GM19395 (cell line): ENCODE measurements around the gene NLGN1.

Source experiments
- ATAC-seq: cut with Tn5 transposase; IDR thresholded peaks from one replicate; pipeline ENCODE4 v1.9.1; 2021; ENCODE audit warnings: mild to moderate bottlenecking, moderate library complexity; ENCODE audit not compliant: unreplicated experiment

NLGN1 gene

DNA sequence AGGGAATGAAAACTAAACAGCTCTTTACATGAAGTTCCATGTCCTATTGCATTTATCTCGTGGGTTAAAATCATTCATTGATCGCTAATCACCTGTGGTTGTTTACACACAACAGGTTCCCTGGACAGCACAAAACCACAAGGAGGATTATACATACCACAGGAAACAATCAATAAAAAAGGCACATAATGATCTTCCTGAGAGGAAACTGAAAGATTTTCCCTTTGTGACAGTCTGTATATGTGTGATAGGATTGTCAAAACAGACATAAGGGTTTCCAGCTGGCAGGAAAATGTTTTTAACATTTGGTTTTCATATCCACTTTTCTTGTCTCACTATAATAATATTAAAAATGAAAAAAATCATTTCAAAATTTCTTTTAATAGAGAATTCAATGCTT lies 541.8 kb downstream of the NLGN1 start:
- no peak for ATAC-seq

DNA sequence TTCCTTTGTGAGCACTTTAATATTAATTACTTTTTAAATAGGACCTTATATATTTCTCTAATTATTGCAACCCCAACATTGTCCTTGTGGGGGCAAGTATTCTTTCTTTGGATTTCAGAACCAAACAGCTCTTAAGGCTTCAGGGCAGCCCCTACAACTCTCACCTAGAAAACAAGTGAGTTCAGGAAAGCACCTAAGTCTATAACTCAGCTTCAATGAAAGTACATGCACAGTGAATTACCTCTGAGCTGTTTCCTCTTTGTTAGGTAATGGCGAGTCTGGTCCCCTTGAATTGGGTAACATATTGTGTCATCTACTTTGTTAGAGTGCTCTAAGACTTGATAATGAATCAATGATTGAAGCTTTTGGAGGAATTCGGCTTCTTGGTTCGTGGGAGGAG lies 545.7 kb downstream of the NLGN1 start:
- ATAC-seq, result no peak

DNA sequence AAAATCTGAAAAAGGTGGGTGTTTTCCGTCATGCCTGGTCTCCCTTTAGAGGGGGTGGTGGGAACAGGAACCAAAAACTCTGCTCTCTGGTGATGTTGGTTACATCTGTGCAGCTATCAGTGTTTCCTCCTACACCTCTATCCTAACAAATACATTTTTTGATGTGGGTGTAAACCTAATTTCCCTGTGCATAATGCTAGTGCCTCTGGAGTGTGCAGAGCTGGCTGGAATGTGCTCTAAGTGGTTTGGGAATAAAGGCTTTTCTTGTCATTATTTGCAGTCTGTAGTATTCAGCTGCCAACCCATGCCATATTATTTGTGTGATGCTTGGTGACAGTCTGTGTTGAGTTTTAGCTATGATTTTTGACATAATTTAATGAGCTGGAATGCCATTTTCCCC lies 547.6 kb downstream of the NLGN1 start:
- no peak for ATAC-seq

- no peak for ATAC-seq
Observed at GRCh38 chr3:173945806-173946205, 548.3 kb downstream of the NLGN1 start.

GRCh38 chr3:173954647-173955046 lies 557.1 kb downstream of the NLGN1 start:
- ATAC-seq, result no peak

DNA sequence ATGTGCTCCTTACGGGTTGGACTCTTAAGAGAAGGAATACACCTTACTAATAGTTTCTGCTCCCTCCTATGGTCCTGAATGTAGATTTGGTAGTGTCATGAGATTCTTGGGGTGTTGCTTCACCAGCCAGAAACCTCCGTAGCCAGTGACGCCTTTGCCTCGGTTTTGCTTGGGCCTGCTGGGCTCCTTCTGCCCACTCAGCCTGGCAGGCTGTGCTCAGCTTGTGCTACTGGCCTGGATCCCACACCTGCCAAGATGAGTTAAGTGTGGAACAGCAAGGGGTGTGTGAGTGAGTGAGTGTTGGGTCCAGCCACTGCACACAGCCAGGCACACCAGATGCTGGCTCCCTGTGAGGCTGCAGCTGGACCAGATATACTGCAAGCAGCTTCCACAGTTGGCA lies 560.1 kb downstream of the NLGN1 start:
- ATAC-seq, result no peak

DNA sequence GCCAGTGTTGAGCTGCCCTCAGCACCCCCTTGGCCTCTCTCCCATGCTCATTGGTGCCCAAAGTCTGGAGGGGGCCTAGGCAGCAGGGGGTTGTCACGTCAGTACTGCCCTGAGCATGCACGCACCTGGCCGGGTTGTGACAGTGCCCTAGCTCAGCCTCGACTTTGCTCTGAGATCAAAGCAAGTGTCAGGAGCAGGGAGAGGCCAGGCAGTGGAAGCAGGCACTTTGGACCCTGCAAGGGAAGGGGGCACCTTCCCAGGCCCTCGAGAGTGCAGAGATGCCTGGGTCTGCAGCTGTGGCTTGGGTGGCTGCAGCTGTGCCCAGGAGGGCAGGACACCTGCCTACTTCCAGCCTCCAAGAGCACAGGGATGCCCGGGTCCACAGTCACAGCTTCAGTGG lies 561.3 kb downstream of the NLGN1 start:
- no peak for ATAC-seq

GRCh38 chr3:173970281-173970680 lies 572.7 kb downstream of the NLGN1 start:
- ATAC-seq, result no peak

DNA sequence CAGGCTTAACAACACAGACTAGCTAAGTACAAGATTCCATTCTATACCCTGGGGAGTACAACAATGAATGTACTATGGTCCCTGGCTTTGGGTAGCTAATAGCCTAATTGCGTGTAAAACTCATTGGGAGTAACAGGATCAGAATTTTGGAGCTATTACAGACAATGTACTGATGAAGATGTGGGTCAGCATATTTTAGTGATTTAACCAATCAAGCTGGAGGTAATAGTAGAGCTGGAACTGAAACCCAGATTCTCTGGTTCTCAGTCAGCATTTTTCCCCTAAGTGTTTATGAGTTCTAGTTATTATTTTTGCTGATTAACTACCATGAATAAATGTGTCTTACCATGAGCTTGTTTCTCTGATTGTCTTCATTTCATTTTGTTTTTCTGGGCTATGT lies 578.7 kb downstream of the NLGN1 start:
- ATAC-seq, result no peak

GRCh38 chr3:173977747-173978146 lies 580.2 kb downstream of the NLGN1 start:
- ATAC-seq, result no peak

GRCh38 chr3:173983343-173983742 lies 585.8 kb downstream of the NLGN1 start:
- ATAC-seq, result no peak

DNA sequence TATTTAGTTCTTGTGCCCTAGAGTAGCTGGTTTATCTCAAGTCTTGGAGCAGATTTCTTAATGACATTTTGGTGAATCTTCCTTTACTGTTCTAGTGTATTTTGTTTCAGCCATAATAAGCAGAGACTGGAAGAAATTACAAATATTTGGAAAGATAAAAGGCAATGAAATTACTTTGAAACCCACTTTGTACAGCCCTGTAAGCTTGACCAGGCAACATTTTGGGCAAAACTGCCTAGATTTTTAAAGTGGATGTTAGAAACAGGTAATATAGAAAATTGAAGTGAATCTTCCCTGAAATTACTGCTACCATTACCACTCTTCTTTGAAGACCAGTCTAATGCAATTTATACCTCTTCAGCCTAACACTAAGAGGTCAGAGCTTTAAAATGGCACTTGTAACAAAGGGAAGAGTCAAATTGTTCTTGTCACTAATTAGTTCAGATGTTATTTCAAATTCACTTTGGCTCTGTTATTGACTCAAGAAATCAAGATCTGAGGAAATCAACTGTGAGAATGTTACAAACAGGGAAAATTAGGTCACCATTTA lies 589.4 kb downstream of the NLGN1 start:
- ATAC-seq, result no peak

DNA sequence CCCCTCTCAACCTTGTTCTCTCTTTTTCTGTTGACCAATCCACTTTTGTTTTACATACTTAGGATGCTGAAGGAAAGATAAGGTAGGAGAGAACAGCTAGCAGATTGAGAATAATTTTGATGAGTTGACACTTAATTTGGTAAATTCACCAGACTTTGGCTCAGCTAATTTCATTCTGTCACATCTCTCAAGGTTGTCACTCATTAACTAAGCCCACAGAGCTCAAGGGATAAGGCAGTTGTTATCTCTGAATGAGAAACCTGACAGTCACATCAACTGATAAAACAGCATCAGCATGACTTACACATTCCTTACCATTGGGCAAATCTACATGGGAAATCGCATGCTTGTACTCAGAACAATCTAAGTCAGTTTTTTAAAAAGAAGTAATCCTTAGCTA lies 591.4 kb downstream of the NLGN1 start:
- ATAC-seq, result no peak

- ATAC-seq, result no peak
Observed at GRCh38 chr3:173992416-173992815, 594.9 kb downstream of the NLGN1 start.

GRCh38 chr3:173993299-173993698 lies 595.8 kb downstream of the NLGN1 start:
- no peak for ATAC-seq

- ATAC-seq, result no peak
Observed at GRCh38 chr3:174000675-174001074, 603.1 kb downstream of the NLGN1 start.

- ATAC-seq, result no peak
Observed at GRCh38 chr3:174002543-174002942, 605.0 kb downstream of the NLGN1 start.

DNA sequence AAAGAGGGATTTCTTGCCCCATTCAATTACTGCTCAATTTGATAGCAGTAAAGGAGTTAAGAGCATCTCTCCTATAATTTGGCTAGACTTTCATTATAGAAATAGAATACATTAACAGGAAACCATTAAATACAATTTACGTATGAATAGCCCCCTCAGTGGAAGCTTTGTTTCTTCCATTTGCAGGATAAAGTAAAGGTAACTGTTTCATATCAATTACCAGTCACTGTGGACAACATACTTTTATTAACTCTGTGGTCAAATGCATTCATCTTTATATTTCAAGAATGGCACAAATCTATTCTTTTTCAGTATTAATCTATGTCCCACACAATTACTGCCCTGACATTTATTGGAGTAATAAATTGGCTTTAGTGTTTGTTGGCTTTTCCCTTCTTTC lies 613.4 kb downstream of the NLGN1 start:
- ATAC-seq, result no peak

DNA sequence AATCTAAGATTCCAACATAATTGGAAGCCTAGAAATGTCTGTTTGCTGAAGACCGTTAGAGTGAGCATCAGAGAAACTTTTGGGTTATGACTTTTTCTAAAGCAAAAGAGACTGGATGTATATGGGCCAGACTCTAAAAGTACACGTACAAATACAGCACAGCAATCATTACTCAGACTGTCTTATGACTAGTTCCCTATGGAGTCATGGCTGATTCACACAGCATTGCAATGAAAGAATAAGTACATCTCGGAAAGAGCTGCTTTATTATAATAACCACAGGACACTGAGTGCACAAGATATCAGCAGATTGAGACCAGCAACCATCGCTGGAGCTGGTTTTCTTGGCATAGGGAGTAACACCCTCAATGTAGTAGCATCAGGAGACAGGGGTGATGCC lies 618.6 kb downstream of the NLGN1 start:
- no peak for ATAC-seq

DNA sequence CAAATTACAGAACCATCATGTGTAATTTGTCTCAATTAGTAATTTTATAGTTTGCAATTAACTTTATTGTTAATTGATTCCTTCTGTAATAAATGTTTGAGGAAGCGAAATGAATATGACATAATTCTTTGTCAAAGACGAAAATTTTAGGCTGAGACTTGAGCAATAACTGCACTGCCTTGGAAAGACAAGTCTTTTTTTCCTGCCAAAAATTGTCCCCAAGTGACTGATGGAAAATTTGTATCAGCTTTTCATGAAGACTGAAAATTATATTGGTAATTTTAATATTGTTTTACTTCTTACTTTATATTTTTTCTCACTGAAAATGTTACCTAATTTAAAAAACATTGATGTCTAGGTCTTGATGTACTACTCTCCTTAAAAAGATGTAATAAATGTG lies 622.6 kb downstream of the NLGN1 start:
- ATAC-seq, result no peak

- no peak for ATAC-seq
Observed at GRCh38 chr3:174023421-174023820, 625.9 kb downstream of the NLGN1 start.

DNA sequence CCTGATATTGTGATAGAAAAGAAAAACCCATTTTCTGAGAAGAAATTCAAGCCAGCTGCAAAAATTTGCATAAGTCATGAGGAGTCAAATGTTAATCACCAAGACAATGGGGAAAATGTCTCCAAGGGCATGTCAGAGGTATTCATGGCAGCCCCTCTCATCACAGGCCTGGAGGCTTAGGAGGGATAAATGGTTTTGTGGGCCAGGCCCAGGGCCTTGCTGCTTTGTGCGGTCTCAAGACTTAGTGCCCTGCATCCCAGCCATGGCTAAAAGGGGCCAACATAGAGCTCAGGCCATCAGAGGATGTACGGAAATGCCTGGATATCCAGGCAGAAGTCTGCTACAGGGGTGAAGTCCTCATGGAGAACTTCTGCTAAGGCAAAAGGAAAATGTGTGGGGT lies 631.1 kb downstream of the NLGN1 start:
- ATAC-seq, result no peak

DNA sequence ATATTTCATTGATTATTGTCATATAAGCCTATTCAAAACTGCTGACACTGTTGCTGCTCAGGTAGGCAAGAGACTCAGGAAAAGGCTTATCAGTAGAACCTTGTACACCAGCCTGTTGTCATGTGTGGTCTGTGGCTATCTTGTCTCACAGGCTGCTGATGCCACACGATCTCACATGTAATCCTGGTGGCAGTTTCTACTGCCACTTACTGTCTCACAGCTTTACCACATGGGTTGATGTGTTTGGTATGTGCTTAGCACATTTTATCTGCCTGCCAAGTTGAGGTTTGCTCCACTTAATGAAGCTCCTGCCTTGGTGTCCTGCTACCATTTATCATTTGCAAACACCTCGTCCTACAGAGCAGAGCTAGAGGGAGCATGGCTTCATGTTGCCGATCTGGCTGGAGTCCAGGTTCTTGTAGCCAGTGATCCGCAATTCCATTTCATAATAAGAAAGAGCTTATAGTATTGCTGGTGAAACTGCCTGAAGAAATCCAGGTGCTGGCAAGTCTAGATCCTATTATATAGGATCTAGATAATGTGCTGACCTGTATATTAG lies 637.9 kb downstream of the NLGN1 start:
- no peak for ATAC-seq
